Neuronal stem cell (in vitro differentiated cells): ENCODE results near the gene KLF3.
A peak's percentile ranks its signal among the peaks of the same experiment; 100 is the strongest.

Experiments used
- DNase-seq: peaks from one replicate; pipeline ENCODE4 v3.0.0-alpha.2; 2013; ENCODE audit warnings: low spot score
- H2AFZ ChIP-seq: one replicate; pipeline ENCODE4 v1.6.1; 2013; ENCODE audit warnings: mild to moderate bottlenecking, low read length, inconsistent platforms
- H2AK5ac ChIP-seq: 2 replicates; pipeline ENCODE4 v1.6.1; 2013; ENCODE audit warnings: low read depth, mild to moderate bottlenecking, inconsistent platforms, low read length, moderate library complexity, mixed read lengths
- H2BK120ac ChIP-seq: 2 replicates; pipeline ENCODE4 v1.6.1; 2013; ENCODE audit warnings: low read depth, mild to moderate bottlenecking, inconsistent platforms, low read length, moderate library complexity, mixed read lengths
- H2BK12ac ChIP-seq: one replicate; pipeline ENCODE4 v1.6.1; 2013; ENCODE audit warnings: low read length, inconsistent platforms
- H2BK15ac ChIP-seq: 2 replicates; pipeline ENCODE4 v1.6.1; 2013; ENCODE audit warnings: mild to moderate bottlenecking, low read length, inconsistent platforms, mixed read lengths
- H2BK5ac ChIP-seq: one replicate; pipeline ENCODE4 v1.6.1; 2013; ENCODE audit warnings: inconsistent platforms, mild to moderate bottlenecking, low read length, moderate library complexity
- H3K14ac ChIP-seq: one replicate; pipeline ENCODE4 v1.6.1; 2013; ENCODE audit warnings: low read length, inconsistent platforms
- H3K18ac ChIP-seq: 2 replicates; pipeline ENCODE4 v1.6.1; 2013; ENCODE audit warnings: low read length, inconsistent platforms
- H3K23ac ChIP-seq: 2 replicates; pipeline ENCODE4 v1.6.1; 2013; ENCODE audit warnings: low read depth, mild to moderate bottlenecking, mixed read lengths, low read length, inconsistent platforms; ENCODE audit not compliant: poor library complexity
- H3K27ac ChIP-seq: replicated peaks from 3 replicates; pipeline ENCODE4 v1.5.1; 2013; ENCODE audit warnings: low read length, inconsistent platforms
- H3K27me3 ChIP-seq, 3 experiments: 2 replicates each; pipeline ENCODE4 v1.6.1; 2013; ENCODE audit warnings: low read length in 3 of 3, mild to moderate bottlenecking in 2 of 3, inconsistent platforms in 1 of 3, low read depth in 1 of 3, mixed read lengths in 1 of 3, moderate library complexity in 1 of 3; ENCODE audit not compliant: control insufficient read depth in 3 of 3, insufficient read depth in 3 of 3
- H3K36me3 ChIP-seq, 2 donors: replicated peaks in 1 of 2; 2 replicates each; pipeline ENCODE4 v1.6.1; 2013; ENCODE audit warnings: low read length in 2 of 2; ENCODE audit not compliant: control insufficient read depth in 2 of 2, insufficient read depth in 2 of 2
- H3K4ac ChIP-seq: 2 replicates; pipeline ENCODE4 v1.6.1; 2013; ENCODE audit warnings: inconsistent platforms, mild to moderate bottlenecking, low read length, moderate library complexity
- H3K4me1 ChIP-seq, 2 donors: 1 replicate in 1 of 2; 2 replicates in 1 of 2; pipeline ENCODE4 v1.6.1; 2013; ENCODE audit warnings: low read length in 2 of 2, low read depth in 1 of 2; ENCODE audit not compliant: control insufficient read depth in 2 of 2, insufficient read depth in 1 of 2
- H3K4me2 ChIP-seq: one replicate; pipeline ENCODE4 v1.6.1; 2013; ENCODE audit warnings: mild to moderate bottlenecking, low read length, inconsistent platforms; ENCODE audit not compliant: insufficient read depth, poor library complexity, severe bottlenecking
- H3K4me3 ChIP-seq, 2 donors: 2 replicates each; pipeline ENCODE4 v1.5.1; 2013; ENCODE audit warnings: low read length in 2 of 2, mild to moderate bottlenecking in 2 of 2, inconsistent platforms in 1 of 2, moderate library complexity in 1 of 2
- H3K79me1 ChIP-seq: one replicate; pipeline ENCODE4 v1.6.1; 2013; ENCODE audit warnings: low read depth, mild to moderate bottlenecking, inconsistent platforms, low read length, moderate library complexity
- H3K9ac ChIP-seq: one replicate; pipeline ENCODE4 v1.6.1; 2013; ENCODE audit warnings: mild to moderate bottlenecking, low read depth, low read length, inconsistent platforms; ENCODE audit not compliant: poor library complexity
- H3K9me3 ChIP-seq, 2 donors: replicated peaks in 1 of 2; 2 replicates each; pipeline versions ENCODE3 to v1.6.1; 2013; ENCODE audit warnings: low read length in 2 of 2, mild to moderate bottlenecking in 2 of 2, inconsistent platforms in 1 of 2, low read depth in 1 of 2, mixed read lengths in 1 of 2, moderate library complexity in 1 of 2; ENCODE audit not compliant: control insufficient read depth in 2 of 2, insufficient read depth in 1 of 2
- H4K8ac ChIP-seq: one replicate; pipeline ENCODE4 v1.6.1; 2013; ENCODE audit warnings: low read depth, mild to moderate bottlenecking, inconsistent platforms, low read length, moderate library complexity
- H4K91ac ChIP-seq: one replicate; pipeline ENCODE4 v1.6.1; 2013; ENCODE audit warnings: low read length, low read depth, mild to moderate bottlenecking, inconsistent platforms; ENCODE audit not compliant: poor library complexity
- whole genome bisulfite sequencing, 2 donors: extraction: QIAGEN DNeasy Blood & Tissue Kit; methylation state at CpG; one replicate each; pipeline ENCODE4 v1.1.7; 2013; ENCODE audit warnings: missing lambda C conversion rate in 2 of 2, mixed read lengths in 1 of 2; ENCODE audit not compliant: insufficient read length in 2 of 2, insufficient replicate concordance in 1 of 2; ENCODE audit errors: extremely low coverage in 2 of 2; 5-methylcytosine and 5-hydroxymethylcytosine counted together

KLF3 gene

GRCh38 chr4:38688676-38689355, 24.8 kb downstream of the KLF3 start:
- Histone ChIP-seq H2BK15ac (no peak overlapping the region), H3K4me3 (no peak overlapping the region), H3K14ac (peak overlapping the region; percentile 41), H2AK5ac (no peak overlapping the region), H3K4me1 (no peaks in the 10 kb centered on the region), H3K23ac (no peak overlapping the region), H3K27me3 (no peaks in the 10 kb centered on the region), H3K18ac (no peak overlapping the region), H3K79me1 (peaks cover 8% of the 10 kb centered on the region), H4K8ac (no peak overlapping the region), H3K27ac (no peak overlapping the region), H3K9me3 (peaks cover 0 to 6% of the 10 kb centered on the region in 2 donors), H4K91ac (no peak overlapping the region), H2BK12ac (no peak overlapping the region), H3K4me2 (no peak overlapping the region), H2BK120ac (no peak overlapping the region), H3K9ac (no peak overlapping the region), H3K36me3 (peaks cover 28 to 100% of the 10 kb centered on the region in 2 donors), H2BK5ac (no peak overlapping the region), H2AFZ (no peak overlapping the region), H3K4ac (no peak overlapping the region)
- DNase-seq = no peak
- WGBS, 2 donors = no CpG with 5 or more reads among the region's 26 CpGs

GRCh38 chr4:38691251-38692008, 27.4 kb downstream of the KLF3 start:
- no peak overlapping the region for H2BK5ac ChIP-seq

GRCh38 chr4:38692421-38692820, 28.4 kb downstream of the KLF3 start:
- H3K27me3 ChIP-seq = no peaks in the 10 kb centered on the region
- H4K91ac ChIP-seq = no peak overlapping the region
- no peak overlapping the region for H3K9ac ChIP-seq
- H3K4me1 ChIP-seq = no peaks in the 10 kb centered on the region
- WGBS, 2 donors = no CpG with 5 or more reads among the region's 4 CpGs
- no peak overlapping the region for H3K23ac ChIP-seq
- no peak overlapping the region for H3K4me3 ChIP-seq
- H4K8ac ChIP-seq = no peak overlapping the region
- H3K14ac ChIP-seq = no peak overlapping the region
- H2AFZ ChIP-seq = no peak overlapping the region
- H3K36me3 ChIP-seq = peaks cover 39 to 100% of the 10 kb centered on the region in 2 donors
- H3K18ac ChIP-seq = no peak overlapping the region
- H2BK15ac ChIP-seq = no peak overlapping the region
- no peak overlapping the region for H3K27ac ChIP-seq
- no peak overlapping the region for H2BK5ac ChIP-seq
- peaks cover 4% of the 10 kb centered on the region for H3K79me1 ChIP-seq
- no peak overlapping the region for H2BK12ac ChIP-seq
- peaks cover 0 to 5% of the 10 kb centered on the region in 2 donors for H3K9me3 ChIP-seq
- H3K4me2 ChIP-seq = no peak overlapping the region
- DNase-seq = no peak
- H2BK120ac ChIP-seq = no peak overlapping the region
- no peak overlapping the region for H3K4ac ChIP-seq
- H2AK5ac ChIP-seq = no peak overlapping the region

More at GRCh38 chr4:38691251-38692008, 27.4 kb downstream of the KLF3 start:
- no peak overlapping the region for H4K8ac ChIP-seq
- H3K23ac ChIP-seq = no peak overlapping the region
- H3K4me3 ChIP-seq = no peak overlapping the region
- no peak overlapping the region for H2BK12ac ChIP-seq
- H3K4me1 ChIP-seq = no peaks in the 10 kb centered on the region
- H3K36me3 ChIP-seq = peaks cover 38 to 100% of the 10 kb centered on the region in 2 donors
- no peaks in the 10 kb centered on the region for H3K27me3 ChIP-seq
- peaks cover 0 to 6% of the 10 kb centered on the region in 2 donors for H3K9me3 ChIP-seq
- H2AK5ac ChIP-seq = no peak overlapping the region
- no peak overlapping the region for H2BK15ac ChIP-seq
- H3K4me2 ChIP-seq = no peak overlapping the region
- H3K18ac ChIP-seq = no peak overlapping the region
- no peak overlapping the region for H4K91ac ChIP-seq
- H3K9ac ChIP-seq = no peak overlapping the region
- DNase-seq = no peak
- WGBS, 2 donors = no CpG with 5 or more reads among the region's 9 CpGs
- peaks cover 4% of the 10 kb centered on the region for H3K79me1 ChIP-seq
- no peak overlapping the region for H2AFZ ChIP-seq
- no peak overlapping the region for H3K4ac ChIP-seq
- H3K14ac ChIP-seq = no peak overlapping the region
- H3K27ac ChIP-seq = no peak overlapping the region
- no peak overlapping the region for H2BK120ac ChIP-seq

GRCh38 chr4:38693569-38693968, 29.6 kb downstream of the KLF3 start:
- H3K36me3 ChIP-seq = peaks cover 36 to 100% of the 10 kb centered on the region in 2 donors
- no peak overlapping the region for H4K8ac ChIP-seq
- H3K4ac ChIP-seq = no peak overlapping the region
- H3K27me3 ChIP-seq = no peaks in the 10 kb centered on the region
- no peak overlapping the region for H4K91ac ChIP-seq
- no peak overlapping the region for H3K23ac ChIP-seq
- peaks cover 2% of the 10 kb centered on the region for H3K79me1 ChIP-seq
- H2BK12ac ChIP-seq = no peak overlapping the region
- no peaks in the 10 kb centered on the region for H3K4me1 ChIP-seq
- no peak overlapping the region for H3K4me2 ChIP-seq
- no peak overlapping the region for H3K4me3 ChIP-seq
- H3K14ac ChIP-seq = no peak overlapping the region
- H2BK120ac ChIP-seq = no peak overlapping the region
- H3K18ac ChIP-seq = no peak overlapping the region
- H2BK5ac ChIP-seq = no peak overlapping the region
- no peak overlapping the region for H3K27ac ChIP-seq
- peaks cover 0 to 2% of the 10 kb centered on the region in 2 donors for H3K9me3 ChIP-seq
- H3K9ac ChIP-seq = no peak overlapping the region
- H2AFZ ChIP-seq = no peak overlapping the region
- no peak overlapping the region for H2AK5ac ChIP-seq
- no peak for DNase-seq
- no peak overlapping the region for H2BK15ac ChIP-seq
